ENCODE results near the gene INVS. TPM values are rescaled to one million over a fixed set of nuclear protein-coding genes. Genes with fewer than 3 reads are reported as not detected.
"Not testable (repeated sequence)": the region's sequence is repeated elsewhere in the genome, so short reads cannot be mapped to it uniquely, and the experiment has no call there.

INVS gene
- total RNA-seq, 1 donor from 2014 or later = 18.8 TPM

GRCh38 chr9:100140303-100140702 is 41.3 kb downstream of the INVS start:
- H3K27me3 Mint-ChIP-seq (ENCODE audit: low read depth); H3K4me3 Mint-ChIP-seq (ENCODE audit: low read depth); H3K36me3 Mint-ChIP-seq (ENCODE audit: low read depth); intact Hi-C loops (cut with micrococcal nuclease); DNase-seq (ENCODE audit: low spot score); H3K27ac Mint-ChIP-seq; H3K4me1 Mint-ChIP-seq (ENCODE audit: low read depth); H3K9me3 Mint-ChIP-seq: not testable (repeated sequence)

- H3K27ac Mint-ChIP-seq; DNase-seq (ENCODE audit: low spot score); H3K27me3 Mint-ChIP-seq (ENCODE audit: low read depth); H3K36me3 Mint-ChIP-seq (ENCODE audit: low read depth); H3K4me3 Mint-ChIP-seq (ENCODE audit: low read depth); intact Hi-C loops (cut with micrococcal nuclease); H3K4me1 Mint-ChIP-seq (ENCODE audit: low read depth); H3K9me3 Mint-ChIP-seq: not testable (repeated sequence)
These were observed 42.8 kb downstream of the INVS start for GRCh38 chr9:100141862-100142261.

- intact Hi-C loops (cut with micrococcal nuclease); H3K4me3 Mint-ChIP-seq (ENCODE audit: low read depth); H3K36me3 Mint-ChIP-seq (ENCODE audit: low read depth); H3K9me3 Mint-ChIP-seq; H3K27ac Mint-ChIP-seq; H3K4me1 Mint-ChIP-seq (ENCODE audit: low read depth); DNase-seq (ENCODE audit: low spot score); H3K27me3 Mint-ChIP-seq (ENCODE audit: low read depth): not testable (repeated sequence)
These were observed 46.3 kb downstream of the INVS start for GRCh38 chr9:100145167-100145934.

GRCh38 chr9:100145976-100146375 is 46.9 kb downstream of the INVS start:
- H3K9me3 Mint-ChIP-seq; DNase-seq (ENCODE audit: low spot score); H3K4me1 Mint-ChIP-seq (ENCODE audit: low read depth); intact Hi-C loops (cut with micrococcal nuclease); H3K27ac Mint-ChIP-seq; H3K4me3 Mint-ChIP-seq (ENCODE audit: low read depth); H3K36me3 Mint-ChIP-seq (ENCODE audit: low read depth); H3K27me3 Mint-ChIP-seq (ENCODE audit: low read depth): not testable (repeated sequence)

- no peak overlapping the region for H3K27ac Mint-ChIP-seq
These were observed 51.2 kb downstream of the INVS start for GRCh38 chr9:100150214-100150613.

GRCh38 chr9:100160021-100160420 is 61.0 kb downstream of the INVS start:
- Mint-ChIP-seq H3K36me3 (ENCODE audit: low read depth) (peaks cover 4% of the 10 kb centered on the region), H3K27ac (no peak overlapping the region), H3K27me3 (ENCODE audit: low read depth) (no peaks in the 10 kb centered on the region), H3K4me1 (ENCODE audit: low read depth) (no peaks in the 10 kb centered on the region), H3K9me3 (no peaks in the 10 kb centered on the region), H3K4me3 (ENCODE audit: low read depth) (no peak overlapping the region)
- DNase-seq (ENCODE audit: low spot score) = no peak
- intact Hi-C loops (cut with micrococcal nuclease) = no loop called here

More at GRCh38 chr9:100150214-100150613, 51.2 kb downstream of the INVS start:
- Mint-ChIP-seq H3K27me3 (ENCODE audit: low read depth) (no peaks in the 10 kb centered on the region), H3K36me3 (ENCODE audit: low read depth) (no peaks in the 10 kb centered on the region), H3K4me1 (ENCODE audit: low read depth) (no peaks in the 10 kb centered on the region), H3K4me3 (ENCODE audit: low read depth) (no peak overlapping the region), H3K9me3 (no peaks in the 10 kb centered on the region)
- intact Hi-C loops (cut with micrococcal nuclease) = no loop called here
- DNase-seq (ENCODE audit: low spot score) = no peak

- no peak overlapping the region for H3K27ac Mint-ChIP-seq
These were observed 68.1 kb downstream of the INVS start for GRCh38 chr9:100167176-100167575.

GRCh38 chr9:100167915-100168654 is 69.0 kb downstream of the INVS start:
- Mint-ChIP-seq H3K4me1 (ENCODE audit: low read depth) (no peaks in the 10 kb centered on the region), H3K27ac (no peak overlapping the region), H3K9me3 (peaks cover 2% of the 10 kb centered on the region), H3K36me3 (ENCODE audit: low read depth) (peaks cover 6% of the 10 kb centered on the region), H3K27me3 (ENCODE audit: low read depth) (no peaks in the 10 kb centered on the region), H3K4me3 (ENCODE audit: low read depth) (no peak overlapping the region)
- no peak for DNase-seq (ENCODE audit: low spot score)
- intact Hi-C loops (cut with micrococcal nuclease) = no loop called here

More at GRCh38 chr9:100167176-100167575, 68.1 kb downstream of the INVS start:
- H3K36me3 Mint-ChIP-seq (ENCODE audit: low read depth) = peaks cover under 1% of the 10 kb centered on the region
- no peak for DNase-seq (ENCODE audit: low spot score)
- no peaks in the 10 kb centered on the region for H3K27me3 Mint-ChIP-seq (ENCODE audit: low read depth)
- H3K9me3 Mint-ChIP-seq = no peaks in the 10 kb centered on the region
- H3K4me1 Mint-ChIP-seq (ENCODE audit: low read depth) = no peaks in the 10 kb centered on the region
- no peak overlapping the region for H3K4me3 Mint-ChIP-seq (ENCODE audit: low read depth)
- intact Hi-C loops (cut with micrococcal nuclease) = no loop called here

GRCh38 chr9:100170085-100170484 is 71.0 kb downstream of the INVS start:
- Mint-ChIP-seq H3K36me3 (ENCODE audit: low read depth) (peaks cover 17% of the 10 kb centered on the region), H3K9me3 (peaks cover 16% of the 10 kb centered on the region), H3K27ac (no peak overlapping the region), H3K27me3 (ENCODE audit: low read depth) (no peaks in the 10 kb centered on the region), H3K4me1 (ENCODE audit: low read depth) (no peaks in the 10 kb centered on the region), H3K4me3 (ENCODE audit: low read depth) (no peak overlapping the region)
- intact Hi-C loops (cut with micrococcal nuclease) = no loop called here
- no peak for DNase-seq (ENCODE audit: low spot score)

GRCh38 chr9:100170556-100170955 is 71.5 kb downstream of the INVS start:
- Mint-ChIP-seq H3K36me3 (ENCODE audit: low read depth) (peaks cover 19% of the 10 kb centered on the region), H3K27ac (no peak overlapping the region), H3K27me3 (ENCODE audit: low read depth) (no peaks in the 10 kb centered on the region), H3K4me3 (ENCODE audit: low read depth) (no peak overlapping the region), H3K9me3 (peaks cover 17% of the 10 kb centered on the region), H3K4me1 (ENCODE audit: low read depth) (no peaks in the 10 kb centered on the region)
- DNase-seq (ENCODE audit: low spot score) = no peak
- intact Hi-C loops (cut with micrococcal nuclease) = no loop called here

GRCh38 chr9:100186356-100186755 is 87.3 kb downstream of the INVS start:
- H3K27ac Mint-ChIP-seq = no peak overlapping the region
- H3K27me3 Mint-ChIP-seq (ENCODE audit: low read depth) = no peaks in the 10 kb centered on the region
- H3K36me3 Mint-ChIP-seq (ENCODE audit: low read depth) = peaks cover 22% of the 10 kb centered on the region
- H3K4me3 Mint-ChIP-seq (ENCODE audit: low read depth) = no peak overlapping the region
- DNase-seq (ENCODE audit: low spot score) = no peak
- peaks cover 2% of the 10 kb centered on the region for H3K4me1 Mint-ChIP-seq (ENCODE audit: low read depth)
- peaks cover 43% of the 10 kb centered on the region for H3K9me3 Mint-ChIP-seq
- intact Hi-C loops (cut with micrococcal nuclease) = no loop called here

GRCh38 chr9:100190339-100190738 is 91.3 kb downstream of the INVS start:
- intact Hi-C loops (cut with micrococcal nuclease) = no loop called here
- no peaks in the 10 kb centered on the region for H3K27me3 Mint-ChIP-seq (ENCODE audit: low read depth)
- H3K36me3 Mint-ChIP-seq (ENCODE audit: low read depth) = peaks cover 35% of the 10 kb centered on the region
- no peak overlapping the region for H3K27ac Mint-ChIP-seq
- peaks cover 2% of the 10 kb centered on the region for H3K4me1 Mint-ChIP-seq (ENCODE audit: low read depth)
- no peak for DNase-seq (ENCODE audit: low spot score)
- H3K9me3 Mint-ChIP-seq = peaks cover 53% of the 10 kb centered on the region
- H3K4me3 Mint-ChIP-seq (ENCODE audit: low read depth) = no peak overlapping the region

- peaks cover 35% of the 10 kb centered on the region for H3K36me3 Mint-ChIP-seq (ENCODE audit: low read depth)
- intact Hi-C loops (cut with micrococcal nuclease) = no loop called here
These were observed 92.2 kb downstream of the INVS start for GRCh38 chr9:100191264-100191663.

More at GRCh38 chr9:100191264-100191663, 92.2 kb downstream of the INVS start:
- no peak overlapping the region for H3K27ac Mint-ChIP-seq
- H3K4me3 Mint-ChIP-seq (ENCODE audit: low read depth) = no peak overlapping the region
- no peak for DNase-seq (ENCODE audit: low spot score)
- peaks cover 2% of the 10 kb centered on the region for H3K4me1 Mint-ChIP-seq (ENCODE audit: low read depth)
- peaks cover 53% of the 10 kb centered on the region for H3K9me3 Mint-ChIP-seq
- H3K27me3 Mint-ChIP-seq (ENCODE audit: low read depth) = no peaks in the 10 kb centered on the region

Measured in activated T-helper 2 cell treated with anti-CD3 and anti-CD28 coated beads, Interferon-gamma antibody, Interleukin-2, Interleukin-4, amounts not matched to agents 10 μg/mL and 5 μg/mL and 100 μg/mL, durations not matched to agents 14 hours and 24 hours and 36 hours (primary cell).